Gastrocnemius medialis (tissue), 4 donors: ENCODE results near the gene KMT5C. TPM values are rescaled to one million over a fixed set of nuclear protein-coding genes. Genes with fewer than 3 reads are reported as not detected.

Experiments
- ATAC-seq, 2 donors: fragments of 150-250 bp; one replicate each; pipeline ENCODE4 v1.9.1; 2016
- DNase-seq, 2 donors: peaks; one replicate each; pipeline ENCODE4 v3.0.0-alpha.2; 2019
- H3K27ac ChIP-seq, 4 donors: fragments of 200-600 bp; sonication (generic); 1 replicate in 1 of 4; 2 replicates in 3 of 4; pipeline ENCODE4 v1.5.1; 2016 to 2018; ENCODE audit warnings: mild to moderate bottlenecking in 2 of 4, moderate library complexity in 1 of 4
- H3K27me3 ChIP-seq, 3 donors: fragments of 200-600 bp; sonication (generic) in 2 of 3; 1 replicate in 1 of 3; 2 replicates in 2 of 3; pipeline versions ENCODE4 v1.5.1 to v1.6.0; 2016 to 2019; ENCODE audit warnings: mild to moderate bottlenecking in 1 of 3, moderate library complexity in 1 of 3
- H3K36me3 ChIP-seq, 2 donors: fragments of 200-600 bp; sonication (generic) in 1 of 2; one replicate each; pipeline ENCODE4 v1.5.1; 2017 to 2018
- H3K4me1 ChIP-seq, 2 donors: fragments of 200-600 bp; sonication (generic) in 1 of 2; one replicate each; pipeline ENCODE4 v1.5.1; 2016 to 2017; ENCODE audit warnings: mild to moderate bottlenecking in 2 of 2
- H3K4me3 ChIP-seq, 4 donors: fragments of 200-600 bp; sonication (generic) in 3 of 4; 1 replicate in 1 of 4; 2 replicates in 3 of 4; pipeline ENCODE4 v1.5.1; 2016 to 2019; ENCODE audit warnings: mild to moderate bottlenecking in 2 of 4
- H3K9me3 ChIP-seq, 3 donors: fragments of 200-600 bp; sonication (generic) in 2 of 3; 1 replicate in 1 of 3; 2 replicates in 2 of 3; pipeline ENCODE4 v1.5.1; 2016 to 2019
- CTCF ChIP-seq, 5 experiments: fragments of 450-650 bp in 3 of 5; fragments of 200-600 bp in 2 of 5; sonication (generic) in 2 of 5; IDR thresholded peaks in 4 of 5; conservative IDR thresholded peaks in 1 of 5; 1 replicate in 4 of 5; 2 replicates in 1 of 5; pipeline ENCODE4 v1.5.1; 2016 to 2019; ENCODE audit warnings: antibody characterized with exemption in 5 of 5, mild to moderate bottlenecking in 3 of 5, moderate library complexity in 3 of 5
- POLR2A ChIP-seq, 2 donors: fragments of 450-650 bp; IDR thresholded peaks; one replicate each; pipeline ENCODE4 v1.6.1; 2017; ENCODE audit warnings: antibody characterized with exemption in 2 of 2, mild to moderate bottlenecking in 2 of 2, moderate library complexity in 2 of 2
- in situ Hi-C, 4 donors: fragments of 200-750 bp; cut with MboI; loops; one replicate each; pipeline versions ENCODE4 v1.15.0 to v1.8.0; 2017; ENCODE audit warnings: low sequenced_read_pairs in 4 of 4
- intact Hi-C: fragments of 100-400 bp; cut with DNase I; formaldehyde crosslinking; loops from one replicate; pipeline ENCODE4 v1.15.1; 2023; ENCODE audit warnings: low total_unique reads
- total RNA-seq, 4 donors: library from RNA; depleted of rRNA; stranded (reverse); fragments of >200 nt; gene quantifications; one replicate each; pipeline versions ENCODE4 v1.1.0 to v1.2.3, GENCODE V29; 2016

The KMT5C gene
- total RNA-seq, result 1 to 10 TPM; 2.5 to 5.4 (median 4.5) TPM

- Histone ChIP-seq H3K27ac (peak within 1 kb of the TSS; percentile 83 to 97 (median 91)), H3K36me3 (peaks cover 0 to 18% of the 10 kb centered on the region in 2 donors), H3K4me1 (peaks cover 12 to 22% of the 10 kb centered on the region in 2 donors), H3K27me3 (peaks cover 0 to 10% (median 7%) of the 10 kb centered on the region in 3 donors), H3K9me3 (no peaks in the 10 kb centered on the region), H3K4me3 (peak within 1 kb of the TSS; percentile 65 to 82 (median 75))
- in situ Hi-C loops, result no loop called here
- intact Hi-C loops, result loop anchor here (1.0 to 2.0 kb wide), 7 partner anchors 38 to 890 kb away; partner anchors contain the start of genes ISOC2, LENG8, PPP6R1 and RPL28
- peak; percentile 94 to 95 for ATAC-seq
- TF ChIP-seq POLR2A (IDR thresholded peaks at IDR 0.05) (peak in 1 of 2 donors; percentile 85), CTCF (IDR thresholded peaks at IDR 0.05 in 4 of 5, conservative IDR thresholded peaks at IDR 0.05 in 1 of 5) (peak in 4 of 5 experiments; percentile 38 to 65 (median 52))
- peak; percentile 100 for DNase-seq
These were observed at the start of gene KMT5C for GRCh38 chr19:55339105-55339888. Gene KMT5C, plus strand, starts transcription at chr19:55339876. Its CDS starts 2,061 bp downstream, at chr19:55341937.

- ATAC-seq, result no peak
These were observed 42.4 kb upstream of the KMT5C start for GRCh38 chr19:55297267-55297666.

GRCh38 chr19:55299991-55300390, 39.7 kb upstream of the KMT5C start:
- Histone ChIP-seq H3K4me3 (no peak overlapping the region), H3K4me1 (peaks cover 0 to 4% of the 10 kb centered on the region in 2 donors), H3K27me3 (no peaks in the 10 kb centered on the region), H3K9me3 (no peaks in the 10 kb centered on the region), H3K27ac (no peak overlapping the region), H3K36me3 (no peaks in the 10 kb centered on the region)
- in situ Hi-C loops (loop anchor here in 1 of 4 donors (25.0 kb wide), 1 partner anchor 112 kb away; the partner anchor contains the start of gene UBE2S), intact Hi-C loops (loop anchor here (2.0 kb wide), 2 partner anchors 39 to 85 kb away; partner anchors contain the start of genes KMT5C, RPL28 and TMEM238)
- ATAC-seq (no peak), DNase-seq (no peak)
- TF ChIP-seq CTCF (IDR thresholded peaks at IDR 0.05 in 4 of 5, conservative IDR thresholded peaks at IDR 0.05 in 1 of 5), result no peak

More at GRCh38 chr19:55297267-55297666, 42.4 kb upstream of the KMT5C start:
- Histone ChIP-seq H3K27ac (no peak overlapping the region), H3K9me3 (no peaks in the 10 kb centered on the region), H3K36me3 (no peaks in the 10 kb centered on the region), H3K4me3 (no peak overlapping the region), H3K4me1 (peaks cover 0 to 4% of the 10 kb centered on the region in 2 donors), H3K27me3 (no peaks in the 10 kb centered on the region)
- intact Hi-C loops, result no loop called here
- no peak for TF ChIP-seq POLR2A (IDR thresholded peaks at IDR 0.05)
- no peak for TF ChIP-seq CTCF (IDR thresholded peaks at IDR 0.05 in 4 of 5, conservative IDR thresholded peaks at IDR 0.05 in 1 of 5)
- in situ Hi-C loops, result loop anchor here in 1 of 4 donors (25.0 kb wide), 1 partner anchor 115 kb away; the partner anchor contains the start of gene UBE2S
- no peak for DNase-seq

GRCh38 chr19:55300886-55301458, 38.7 kb upstream of the KMT5C start:
- ATAC-seq, result no peak
- Histone ChIP-seq H3K27me3 (no peaks in the 10 kb centered on the region), H3K36me3 (no peaks in the 10 kb centered on the region), H3K4me1 (peaks cover 0 to 4% of the 10 kb centered on the region in 2 donors), H3K9me3 (no peaks in the 10 kb centered on the region), H3K4me3 (peak overlapping the region in 2 of 4 donors; percentile 49 to 53), H3K27ac (no peak overlapping the region)
- TF ChIP-seq CTCF (IDR thresholded peaks at IDR 0.05 in 4 of 5, conservative IDR thresholded peaks at IDR 0.05 in 1 of 5), result no peak
- no peak for TF ChIP-seq POLR2A (IDR thresholded peaks at IDR 0.05)
- intact Hi-C loops, result loop anchor here (2.0 kb wide), 2 partner anchors 38 to 84 kb away; partner anchors contain the start of genes KMT5C, RPL28 and TMEM238
- in situ Hi-C loops, result no loop called here
- no peak for DNase-seq
